HG02678 (cell line): ENCODE data around the gene ZNF268.
"Not testable (repeated sequence)": the region's sequence is repeated elsewhere in the genome, so short reads cannot be mapped to it uniquely, and the experiment has no call there.

ENCODE experiments used
- ATAC-seq: cut with Tn5 transposase; IDR thresholded peaks from one replicate; pipeline ENCODE4 v1.9.1; 2021; ENCODE audit warnings: mild to moderate bottlenecking, moderate library complexity; ENCODE audit not compliant: unreplicated experiment

Gene ZNF268

GRCh38 chr12:133226690-133227089 is 45.4 kb downstream of the ZNF268 start:
- ATAC-seq = no peak

GRCh38 chr12:133227281-133227852 is 46.1 kb downstream of the ZNF268 start:
- no peak for ATAC-seq

GRCh38 chr12:133231001-133231400 is 49.7 kb downstream of the ZNF268 start:
- ATAC-seq = no peak

GRCh38 chr12:133233006-133233405 is 51.7 kb downstream of the ZNF268 start:
- no peak for ATAC-seq

GRCh38 chr12:133233993-133234564 is 52.8 kb downstream of the ZNF268 start:
- no peak for ATAC-seq

- ATAC-seq = no peak
Observed at GRCh38 chr12:133234971-133235370, 53.7 kb downstream of the ZNF268 start.

- ATAC-seq = no peak
Observed at GRCh38 chr12:133235401-133236112, 54.3 kb downstream of the ZNF268 start, which contains the start of gene ANHX. Gene ANHX (minus strand): TSS chr12:133235877. CDS start chr12:133234356, 1,521 bp downstream.

GRCh38 chr12:133236144-133236543 is 54.8 kb downstream of the ZNF268 start:
- ATAC-seq = no peak

- ATAC-seq = no peak
Observed at GRCh38 chr12:133236556-133236955, 55.3 kb downstream of the ZNF268 start.

- no peak for ATAC-seq
Observed at GRCh38 chr12:133251732-133252131, 70.4 kb downstream of the ZNF268 start.

GRCh38 chr12:133255833-133256232 is 74.5 kb downstream of the ZNF268 start:
- ATAC-seq = not testable (repeated sequence)

GRCh38 chr12:133256321-133256720 is 75.0 kb downstream of the ZNF268 start:
- no peak for ATAC-seq

- no peak for ATAC-seq
Observed at GRCh38 chr12:133264173-133264572, 82.9 kb downstream of the ZNF268 start.
